ENCODE data around the gene UVRAG.

DNA sequence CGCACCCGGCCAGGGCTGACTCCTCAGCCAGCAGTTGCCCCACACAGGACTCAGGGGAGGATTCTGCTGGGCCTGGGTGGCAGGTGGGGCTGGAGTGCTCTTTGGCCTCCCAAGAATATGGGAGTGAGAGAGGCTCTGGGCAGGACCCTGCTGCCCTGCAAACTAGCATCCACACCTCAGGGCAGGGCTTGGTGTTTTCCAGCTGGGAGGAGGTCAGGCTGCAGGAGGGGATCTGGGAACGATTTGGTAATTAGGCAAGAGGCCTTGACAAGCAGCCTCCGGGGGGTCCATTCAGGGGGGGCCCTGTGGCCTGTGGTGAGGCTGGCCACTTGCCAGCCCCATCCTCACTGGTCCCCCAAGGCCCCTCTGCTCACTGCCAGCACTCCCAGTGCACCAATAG, 355.5 kb downstream of the UVRAG start:
- TF ChIP-seq, protein P1, sequence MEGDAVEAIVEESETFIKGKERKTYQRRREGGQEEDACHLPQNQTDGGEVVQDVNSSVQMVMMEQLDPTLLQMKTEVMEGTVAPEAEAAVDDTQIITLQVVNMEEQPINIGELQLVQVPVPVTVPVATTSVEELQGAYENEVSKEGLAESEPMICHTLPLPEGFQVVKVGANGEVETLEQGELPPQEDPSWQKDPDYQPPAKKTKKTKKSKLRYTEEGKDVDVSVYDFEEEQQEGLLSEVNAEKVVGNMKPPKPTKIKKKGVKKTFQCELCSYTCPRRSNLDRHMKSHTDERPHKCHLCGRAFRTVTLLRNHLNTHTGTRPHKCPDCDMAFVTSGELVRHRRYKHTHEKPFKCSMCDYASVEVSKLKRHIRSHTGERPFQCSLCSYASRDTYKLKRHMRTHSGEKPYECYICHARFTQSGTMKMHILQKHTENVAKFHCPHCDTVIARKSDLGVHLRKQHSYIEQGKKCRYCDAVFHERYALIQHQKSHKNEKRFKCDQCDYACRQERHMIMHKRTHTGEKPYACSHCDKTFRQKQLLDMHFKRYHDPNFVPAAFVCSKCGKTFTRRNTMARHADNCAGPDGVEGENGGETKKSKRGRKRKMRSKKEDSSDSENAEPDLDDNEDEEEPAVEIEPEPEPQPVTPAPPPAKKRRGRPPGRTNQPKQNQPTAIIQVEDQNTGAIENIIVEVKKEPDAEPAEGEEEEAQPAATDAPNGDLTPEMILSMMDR (IDR thresholded peaks at IDR 0.05): no peak
- TF ChIP-seq POLR2AphosphoS5 (IDR thresholded peaks at IDR 0.05; ENCODE audit: low read depth, low read length): no peak

Data from Panc1 (cell line).